Hepatocyte (in vitro differentiated cells): ENCODE data around the gene KIAA1671. TPM values are rescaled to one million over a fixed set of nuclear protein-coding genes. Genes with fewer than 3 reads are reported as not detected.

Experiments
- DNase-seq: peaks from one replicate; pipeline ENCODE4 v3.0.0-alpha.2; 2016; ENCODE audit warnings: low spot score
- H2AFZ ChIP-seq: fragments of 200-600 bp; sonication (generic); 2 replicates; pipeline ENCODE4 v1.6.0; 2016; ENCODE audit warnings: antibody characterized with exemption, mild to moderate bottlenecking
- H3K27ac ChIP-seq: fragments of 200-600 bp; sonication (generic); 2 replicates; pipeline ENCODE4 v1.5.1; 2016; ENCODE audit warnings: mild to moderate bottlenecking
- H3K27me3 ChIP-seq: fragments of 200-600 bp; sonication (generic); 2 replicates; pipeline ENCODE4 v1.6.1; 2016
- H3K36me3 ChIP-seq: fragments of 200-600 bp; sonication (generic); replicated peaks from 2 replicates; pipeline ENCODE4 v1.5.1; 2016; ENCODE audit warnings: low read depth; ENCODE audit not compliant: insufficient read depth
- H3K4me1 ChIP-seq: fragments of 200-600 bp; sonication (generic); 2 replicates; pipeline ENCODE4 v1.5.1; 2016; ENCODE audit warnings: mild to moderate bottlenecking, moderate library complexity; ENCODE audit not compliant: insufficient read depth
- H3K4me2 ChIP-seq: fragments of 200-600 bp; sonication (generic); 2 replicates; pipeline ENCODE4 v1.6.0; 2016
- H3K4me3 ChIP-seq: fragments of 200-600 bp; sonication (generic); 2 replicates; pipeline ENCODE4 v1.5.1; 2016; ENCODE audit warnings: mild to moderate bottlenecking
- H3K79me2 ChIP-seq: fragments of 200-600 bp; sonication (generic); 2 replicates; pipeline ENCODE4 v1.6.0; 2017; ENCODE audit warnings: mild to moderate bottlenecking
- H3K9me2 ChIP-seq: fragments of 200-600 bp; sonication (generic); replicated peaks from 2 replicates; pipeline ENCODE4 v1.6.0; 2017; ENCODE audit warnings: mild to moderate bottlenecking; ENCODE audit not compliant: insufficient read depth
- H3K9me3 ChIP-seq: fragments of 200-600 bp; sonication (generic); 2 replicates; pipeline ENCODE4 v1.5.1; 2016; ENCODE audit warnings: low read depth, mild to moderate bottlenecking
- H4K20me1 ChIP-seq: fragments of 200-600 bp; sonication (generic); 2 replicates; pipeline ENCODE4 v1.6.0; 2016; ENCODE audit warnings: mild to moderate bottlenecking; ENCODE audit not compliant: insufficient read depth, poor library complexity, severe bottlenecking
- EZH2 ChIP-seq: fragments of 200-600 bp; sonication (generic); IDR thresholded peaks from 2 replicates; pipeline ENCODE4 v1.6.1; 2016; ENCODE audit warnings: antibody characterized with exemption, mild to moderate bottlenecking, borderline replicate concordance
- EZH2phosphoT487 ChIP-seq: fragments of 200-600 bp; sonication (generic); IDR thresholded peaks from one replicate; pipeline ENCODE4 v1.6.1; 2018; ENCODE audit warnings: antibody characterized with exemption, mild to moderate bottlenecking, low read depth, moderate library complexity; ENCODE audit not compliant: unreplicated experiment, severe bottlenecking
- WGBS: methylation state at CpG from one replicate; pipeline ENCODE4 v1.1.6; 2016; ENCODE audit warnings: low lambda C conversion rate; ENCODE audit errors: missing lambda C conversion rate; 5-methylcytosine and 5-hydroxymethylcytosine counted together
- polyA plus RNA-seq: library from polyadenylated mRNA; unstranded; fragments of >200 nt; fragmentation: Nextera tagmentation; extraction: Ambion mirVana; gene quantifications from 2 replicates; pipeline ENCODE4 v1.2.1, GENCODE V29; 2016
- total RNA-seq: library from RNA; depleted of rRNA; stranded (reverse); fragments of >200 nt; gene quantifications from 2 replicates; pipeline ENCODE4 v1.2.3, GENCODE V29; 2014
- TF ChIP-seq, protein P1 (sequence below): fragments of 200-600 bp; sonication (generic); IDR thresholded peaks from 2 replicates; pipeline ENCODE4 v1.5.1; 2016; ENCODE audit warnings: antibody characterized with exemption, mild to moderate bottlenecking; ENCODE audit not compliant: poor library complexity

KIAA1671 gene
- total and polyA plus RNA-seq, 2 experiments from 2014 or later = 8.1 to 26.5 TPM

DNA sequence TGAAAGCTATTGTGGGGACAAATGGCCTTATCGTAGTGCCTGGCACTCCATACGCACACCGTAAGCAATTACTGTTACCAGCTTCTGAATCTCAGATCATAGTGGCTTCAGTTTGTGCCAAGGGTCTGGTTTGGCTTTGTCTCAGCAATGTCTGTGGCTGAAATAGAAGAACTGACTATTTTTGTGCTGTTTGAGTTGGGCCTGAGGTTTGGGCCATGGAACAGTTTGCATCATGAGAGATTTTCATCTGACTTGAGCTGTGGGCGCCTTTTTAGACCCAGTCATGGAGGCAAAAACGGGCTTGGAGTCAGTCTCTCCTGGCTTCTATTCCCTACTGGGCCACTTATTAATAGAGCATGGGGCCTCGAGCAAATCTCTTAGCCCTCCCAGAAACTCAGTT lies 126.1 kb downstream of the KIAA1671 start:
- Histone ChIP-seq H3K4me1 (no peaks in the 10 kb centered on the region), H3K4me2 (no peak overlapping the region), H3K9me2 (no peaks in the 10 kb centered on the region), H4K20me1 (no peaks in the 10 kb centered on the region), H3K36me3 (no peaks in the 10 kb centered on the region), H3K79me2 (peaks cover 7% of the 10 kb centered on the region), H3K27me3 (no peaks in the 10 kb centered on the region), H3K27ac (no peak overlapping the region), H3K9me3 (no peaks in the 10 kb centered on the region), H3K4me3 (no peak overlapping the region), H2AFZ (no peak overlapping the region)
- WGBS = 94% methylated on average over 6 of the region's 6 CpGs
- no peak for DNase-seq
- no peak for TF ChIP-seq EZH2
- TF ChIP-seq, protein P1, sequence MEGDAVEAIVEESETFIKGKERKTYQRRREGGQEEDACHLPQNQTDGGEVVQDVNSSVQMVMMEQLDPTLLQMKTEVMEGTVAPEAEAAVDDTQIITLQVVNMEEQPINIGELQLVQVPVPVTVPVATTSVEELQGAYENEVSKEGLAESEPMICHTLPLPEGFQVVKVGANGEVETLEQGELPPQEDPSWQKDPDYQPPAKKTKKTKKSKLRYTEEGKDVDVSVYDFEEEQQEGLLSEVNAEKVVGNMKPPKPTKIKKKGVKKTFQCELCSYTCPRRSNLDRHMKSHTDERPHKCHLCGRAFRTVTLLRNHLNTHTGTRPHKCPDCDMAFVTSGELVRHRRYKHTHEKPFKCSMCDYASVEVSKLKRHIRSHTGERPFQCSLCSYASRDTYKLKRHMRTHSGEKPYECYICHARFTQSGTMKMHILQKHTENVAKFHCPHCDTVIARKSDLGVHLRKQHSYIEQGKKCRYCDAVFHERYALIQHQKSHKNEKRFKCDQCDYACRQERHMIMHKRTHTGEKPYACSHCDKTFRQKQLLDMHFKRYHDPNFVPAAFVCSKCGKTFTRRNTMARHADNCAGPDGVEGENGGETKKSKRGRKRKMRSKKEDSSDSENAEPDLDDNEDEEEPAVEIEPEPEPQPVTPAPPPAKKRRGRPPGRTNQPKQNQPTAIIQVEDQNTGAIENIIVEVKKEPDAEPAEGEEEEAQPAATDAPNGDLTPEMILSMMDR = no peak
- no peak for TF ChIP-seq EZH2phosphoT487

DNA sequence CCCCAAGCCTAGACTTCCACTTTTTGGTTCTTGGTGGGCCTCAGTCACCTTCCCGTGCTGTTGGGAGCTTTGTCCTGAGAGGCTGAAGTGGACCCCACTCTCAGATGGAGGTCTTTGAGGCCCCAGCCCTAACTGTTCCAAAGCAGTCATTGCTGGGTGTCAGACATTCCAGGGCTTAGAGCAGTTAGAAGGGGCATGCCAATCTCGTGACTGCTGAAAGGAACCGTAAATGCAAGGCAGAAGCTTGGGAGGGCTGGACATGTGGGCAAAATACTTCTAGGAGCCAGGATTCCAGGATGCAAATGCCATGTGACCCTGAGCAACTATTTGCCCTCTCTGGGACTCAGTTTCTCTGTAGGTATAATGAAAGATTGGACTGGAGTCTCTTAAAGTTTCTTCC lies 128.3 kb downstream of the KIAA1671 start:
- peaks cover 10% of the 10 kb centered on the region for H3K79me2 ChIP-seq
- H3K27me3 ChIP-seq = no peaks in the 10 kb centered on the region
- no peak overlapping the region for H3K4me3 ChIP-seq
- H3K27ac ChIP-seq = no peak overlapping the region
- no peaks in the 10 kb centered on the region for H3K36me3 ChIP-seq
- H3K4me2 ChIP-seq = no peak overlapping the region
- no peaks in the 10 kb centered on the region for H3K9me3 ChIP-seq
- no peaks in the 10 kb centered on the region for H3K9me2 ChIP-seq
- H4K20me1 ChIP-seq = no peaks in the 10 kb centered on the region
- H2AFZ ChIP-seq = no peak overlapping the region
- DNase-seq = no peak
- TF ChIP-seq EZH2 (no peak), EZH2phosphoT487 (no peak)
- TF ChIP-seq, protein P1 = no peak
- 59% methylated on average over 3 of the region's 3 CpGs for WGBS
- peaks cover 7% of the 10 kb centered on the region for H3K4me1 ChIP-seq

DNA sequence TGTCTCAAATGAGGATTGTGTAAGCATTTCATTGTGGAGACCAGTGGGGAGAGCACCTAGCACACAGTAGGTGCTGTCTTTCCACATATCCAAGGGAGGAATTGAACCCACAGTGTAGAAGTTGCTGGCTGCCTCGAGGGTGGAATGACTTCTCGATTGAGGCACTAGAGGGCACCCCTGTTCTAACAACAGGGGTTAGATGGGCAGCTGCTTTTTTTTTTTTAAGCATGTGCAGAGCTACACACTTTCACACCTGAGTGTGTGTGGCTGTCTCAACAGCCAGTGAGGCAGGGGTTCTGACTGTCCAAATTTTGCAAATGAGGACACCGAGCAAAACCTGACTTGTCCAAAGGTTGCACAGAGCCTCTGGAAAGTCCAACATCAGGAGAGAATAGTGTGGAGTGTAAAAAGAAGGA lies 128.9 kb downstream of the KIAA1671 start:
- H3K4me1 ChIP-seq = peaks cover 7% of the 10 kb centered on the region
- H3K4me3 ChIP-seq = no peak overlapping the region
- H4K20me1 ChIP-seq = no peaks in the 10 kb centered on the region
- H3K36me3 ChIP-seq = no peaks in the 10 kb centered on the region
- 49% methylated on average over 3 of the region's 3 CpGs for WGBS
- H2AFZ ChIP-seq = no peak overlapping the region
- no peaks in the 10 kb centered on the region for H3K9me2 ChIP-seq
- no peak overlapping the region for H3K4me2 ChIP-seq
- H3K27ac ChIP-seq = no peak overlapping the region
- TF ChIP-seq, protein P1 = peak; percentile 64
- no peak for TF ChIP-seq EZH2phosphoT487
- DNase-seq = peak; percentile 64
- peaks cover 6% of the 10 kb centered on the region for H3K79me2 ChIP-seq
- H3K27me3 ChIP-seq = no peaks in the 10 kb centered on the region
- H3K9me3 ChIP-seq = no peaks in the 10 kb centered on the region

DNA sequence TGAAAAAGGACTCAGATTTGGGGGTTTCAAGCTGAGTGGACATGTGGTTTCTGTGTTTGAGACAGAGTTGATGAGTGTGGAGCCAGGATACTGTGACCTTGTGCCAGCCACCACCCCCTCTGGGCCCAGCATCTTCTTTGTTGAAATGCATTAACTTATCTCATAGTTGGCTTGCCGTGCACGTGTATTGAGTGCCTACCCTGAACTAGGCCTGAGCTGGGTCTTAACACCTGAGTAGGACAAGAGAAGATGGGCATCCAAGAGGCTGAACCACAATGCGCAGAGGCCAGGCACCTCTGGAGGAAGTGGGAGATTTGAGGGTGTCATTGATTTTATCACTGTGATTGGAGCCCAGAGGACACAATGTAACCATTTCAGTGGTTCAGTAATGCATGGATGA lies 129.6 kb downstream of the KIAA1671 start:
- no peak for DNase-seq

More for the DNA sequence above, 129.6 kb downstream of the KIAA1671 start:
- 86% methylated on average over 3 of the region's 3 CpGs for WGBS
- TF ChIP-seq EZH2 (no peak), EZH2phosphoT487 (no peak)
- TF ChIP-seq, protein P1 = no peak
- Histone ChIP-seq H3K4me2 (no peak overlapping the region), H3K27me3 (no peaks in the 10 kb centered on the region), H3K9me2 (no peaks in the 10 kb centered on the region), H3K36me3 (no peaks in the 10 kb centered on the region), H3K9me3 (no peaks in the 10 kb centered on the region), H3K79me2 (peaks cover 3% of the 10 kb centered on the region), H3K27ac (no peak overlapping the region), H4K20me1 (no peaks in the 10 kb centered on the region), H3K4me3 (no peak overlapping the region), H2AFZ (no peak overlapping the region), H3K4me1 (peaks cover 7% of the 10 kb centered on the region)
